LoVo (cell line): ENCODE measurements around the gene MBD3L3.
A peak's percentile ranks its signal among the peaks of the same experiment; 100 is the strongest.
"Not testable (repeated sequence)": the region's sequence is repeated elsewhere in the genome, so short reads cannot be mapped to it uniquely, and the experiment has no call there.

Source experiments
- DNase-seq: peaks from one replicate; pipeline ENCODE4 v3.0.0-alpha.2; 2016; ENCODE audit warnings: low spot score

The MBD3L3 gene

GRCh38 chr19:7058576-7058975 lies at the start of gene MBD3L3:
MBD3L3 (minus strand) TSS chr19:7058676; CDS start chr19:7058605, 71 bp downstream.
- DNase-seq, result not testable (repeated sequence)

GRCh38 chr19:7106711-7107657 lies 48.5 kb upstream of the MBD3L3 start:
- no peak for DNase-seq

GRCh38 chr19:7104747-7105447 lies 46.4 kb upstream of the MBD3L3 start:
- DNase-seq, result no peak

GRCh38 chr19:7101498-7102253 lies 43.2 kb upstream of the MBD3L3 start:
- no peak for DNase-seq

GRCh38 chr19:7099597-7099921 lies 41.1 kb upstream of the MBD3L3 start:
- no peak for DNase-seq

DNA sequence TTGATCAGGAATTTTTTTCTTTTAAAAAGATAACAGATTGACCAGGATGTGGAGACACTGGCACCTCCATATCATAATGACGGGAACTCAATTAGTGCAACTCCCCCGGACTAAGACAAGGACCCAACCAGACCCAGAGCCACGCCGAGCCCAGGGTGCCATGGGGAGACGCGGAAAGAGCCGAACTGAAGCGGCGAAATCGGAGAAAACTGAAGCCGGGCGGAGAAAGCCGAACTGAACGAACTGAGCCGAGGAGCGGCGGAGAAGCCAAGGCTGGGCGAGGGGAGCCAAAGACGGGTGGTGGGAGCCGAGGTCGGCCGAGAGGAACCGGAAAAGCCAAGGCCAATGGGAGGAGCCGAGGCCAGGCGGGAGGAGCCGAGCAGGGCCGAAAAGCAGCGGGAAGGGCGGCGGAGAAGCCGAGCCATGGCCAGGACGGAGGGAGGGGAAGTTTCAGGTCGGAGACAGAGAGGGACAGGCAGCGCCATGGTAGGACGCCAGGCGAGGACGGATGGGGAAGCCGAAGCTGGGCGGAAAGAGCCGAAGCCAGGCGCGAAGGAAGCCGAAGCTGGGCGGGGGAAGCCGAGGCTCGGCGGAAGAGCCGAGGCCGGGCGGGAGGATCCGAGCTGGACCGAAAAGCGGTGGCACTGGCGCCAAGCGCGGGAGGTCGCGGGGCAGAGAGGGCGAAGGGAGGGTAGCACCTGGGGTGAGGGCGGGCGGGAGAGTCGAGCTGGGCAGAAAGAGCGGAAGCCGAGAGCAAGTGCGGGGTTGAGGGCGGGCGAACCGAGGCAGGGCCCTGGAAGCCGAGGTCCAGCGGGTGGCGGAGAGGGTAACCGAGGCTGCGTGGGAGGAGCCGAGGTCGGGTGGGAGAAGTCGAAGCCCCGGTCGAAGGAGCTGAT lies 40.5 kb upstream of the MBD3L3 start:
- DNase-seq, result peak; percentile 93

DNA sequence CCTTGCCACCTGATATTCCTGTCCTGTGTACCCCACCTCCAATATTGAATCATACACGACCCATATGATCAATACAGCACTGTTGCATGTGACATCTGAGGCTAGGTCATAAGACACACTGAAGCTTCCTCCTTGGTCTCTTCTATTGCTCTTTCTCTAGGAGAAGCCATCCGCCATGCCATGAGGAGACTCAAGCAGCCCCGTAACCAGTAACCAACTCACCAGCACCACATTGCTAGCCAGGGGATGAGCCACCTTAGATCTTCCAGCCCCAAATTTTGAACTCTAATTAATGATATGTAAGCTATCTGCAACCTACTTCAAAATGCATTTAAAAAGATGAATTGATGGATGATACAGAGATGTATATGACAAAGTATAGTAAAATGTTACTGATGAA lies 39.6 kb upstream of the MBD3L3 start:
- DNase-seq, result no peak

- no peak for DNase-seq
These were observed 30.5 kb upstream of the MBD3L3 start for GRCh38 chr19:7088999-7089398.

DNA sequence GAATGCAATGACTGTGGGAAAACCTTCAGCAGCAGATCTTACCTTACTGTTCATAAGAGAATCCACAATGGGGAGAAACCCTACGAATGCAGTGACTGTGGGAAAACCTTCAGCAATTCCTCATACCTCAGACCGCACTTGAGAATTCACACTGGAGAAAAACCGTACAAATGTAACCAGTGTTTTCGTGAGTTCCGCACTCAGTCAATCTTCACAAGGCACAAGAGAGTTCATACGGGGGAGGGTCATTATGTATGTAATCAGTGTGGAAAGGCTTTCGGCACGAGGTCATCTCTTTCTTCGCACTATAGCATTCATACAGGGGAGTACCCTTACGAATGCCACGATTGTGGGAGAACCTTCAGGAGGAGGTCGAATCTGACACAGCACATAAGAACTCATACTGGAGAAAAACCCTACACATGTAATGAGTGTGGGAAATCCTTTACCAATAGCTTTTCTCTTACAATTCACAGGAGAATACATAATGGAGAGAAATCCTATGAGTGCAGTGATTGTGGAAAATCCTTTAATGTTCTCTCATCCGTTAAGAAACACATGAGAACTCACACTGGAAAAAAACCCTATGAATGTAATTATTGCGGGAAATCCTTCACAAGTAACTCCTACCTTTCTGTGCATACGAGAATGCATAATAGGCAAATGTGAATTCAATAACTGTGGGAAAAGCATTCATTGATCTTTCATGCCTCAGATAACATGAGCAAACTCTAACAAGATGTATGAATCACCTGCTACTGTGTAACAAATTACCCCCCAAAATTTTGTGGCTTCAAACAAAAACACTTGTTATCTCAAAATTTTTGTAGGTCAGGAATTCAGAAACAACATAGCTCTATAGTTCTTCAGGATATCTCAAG lies 24.8 kb upstream of the MBD3L3 start:
- no peak for DNase-seq

- DNase-seq, result no peak
These were observed 19.5 kb upstream of the MBD3L3 start for GRCh38 chr19:7078008-7078407.

GRCh38 chr19:7076151-7076550 lies 17.7 kb upstream of the MBD3L3 start:
- no peak for DNase-seq

DNA sequence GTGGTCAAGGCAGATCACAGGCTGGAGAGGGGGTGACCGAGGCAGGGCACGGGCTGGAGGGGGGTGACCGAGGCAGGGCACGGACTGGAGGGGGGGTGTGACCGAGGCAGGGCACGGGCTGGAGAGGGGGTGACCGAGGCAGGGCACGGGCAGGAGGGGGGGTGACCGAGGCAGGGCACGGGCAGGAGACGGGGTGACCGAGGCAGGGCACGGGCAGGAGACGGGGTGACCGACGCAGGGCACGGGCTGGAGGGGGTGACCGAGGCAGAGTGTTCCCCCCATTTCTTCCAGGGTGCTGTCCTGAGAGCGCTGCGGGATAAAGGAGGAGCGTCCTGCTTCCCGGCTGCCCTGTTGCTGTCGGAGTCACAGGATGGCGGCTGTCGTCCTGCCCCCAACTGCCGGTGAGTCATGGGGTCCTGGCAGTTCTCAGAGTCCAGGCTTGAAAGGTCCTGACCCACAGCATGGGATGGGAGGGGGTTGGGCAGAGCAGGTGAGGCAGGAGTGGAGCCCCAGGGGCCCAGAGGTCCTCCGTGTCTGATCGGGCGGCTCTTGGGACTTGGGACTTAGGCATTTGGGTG lies 16.3 kb upstream of the MBD3L3 start:
- DNase-seq, result no peak

DNA sequence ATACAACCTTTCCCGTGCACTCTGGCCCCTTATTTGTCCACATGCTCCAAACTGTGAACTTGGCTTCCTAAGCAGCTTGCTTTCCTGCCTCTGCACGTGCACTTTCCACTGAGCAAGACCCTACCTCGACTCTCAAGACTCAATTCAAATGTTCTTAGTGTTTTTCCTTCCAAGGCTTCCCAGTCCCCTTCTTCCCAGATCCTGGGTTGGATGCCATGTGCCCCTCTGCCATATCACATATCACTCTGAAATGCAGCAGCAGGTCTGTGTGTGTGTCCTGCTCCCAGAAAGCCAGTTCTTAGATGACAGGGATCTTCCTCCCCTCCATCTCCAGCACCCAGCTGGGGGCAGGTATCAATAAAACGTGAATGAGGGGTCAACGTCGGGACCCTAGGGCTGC lies 14.1 kb upstream of the MBD3L3 start:
- DNase-seq, result no peak

GRCh38 chr19:7069904-7070226 lies 11.4 kb upstream of the MBD3L3 start:
- no peak for DNase-seq

DNA sequence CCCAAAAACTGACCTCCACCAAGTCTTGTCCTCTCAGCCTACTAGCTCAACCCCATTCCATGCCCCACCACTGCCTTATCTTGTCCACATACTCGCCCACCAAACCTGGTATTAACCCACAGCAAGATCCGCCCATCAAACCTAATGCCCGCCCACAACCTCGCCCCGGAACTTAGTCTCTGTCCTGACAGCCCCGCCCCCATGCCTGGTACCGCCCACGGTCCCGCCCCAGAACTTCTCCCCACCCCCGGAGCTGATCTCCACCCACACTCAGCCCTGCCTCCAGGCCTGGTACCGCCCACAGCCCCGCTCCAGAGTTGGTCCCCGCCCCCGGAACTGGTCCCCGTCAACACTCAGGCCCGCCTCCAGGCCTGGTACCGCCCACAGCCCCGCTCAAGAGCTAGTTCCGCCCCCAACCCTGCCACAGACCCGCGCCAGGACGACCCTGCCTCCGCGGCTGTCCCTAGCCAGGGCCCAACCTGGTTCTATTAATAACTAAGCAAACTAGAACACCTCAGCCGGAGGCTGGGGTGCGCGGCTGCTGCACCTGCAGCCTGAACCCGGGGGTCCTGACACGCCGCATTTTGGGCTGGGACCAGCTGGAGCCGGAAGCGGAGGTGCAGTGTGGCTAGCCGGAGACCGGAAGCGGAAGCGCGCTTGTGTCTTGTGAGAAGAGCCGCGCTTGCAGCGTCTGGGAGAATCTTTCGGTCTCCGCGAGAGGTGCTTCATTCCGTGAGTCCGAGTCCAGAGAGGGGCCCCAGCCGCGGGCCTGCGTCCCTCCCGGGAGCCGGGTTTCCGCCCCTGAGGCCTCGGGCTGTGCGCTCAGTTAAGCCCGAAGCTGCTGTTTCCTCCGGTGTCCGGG lies 10.8 kb upstream of the MBD3L3 start, which contains the start of gene ZNF557:
ZNF557 (plus strand) TSS at position 662 of the 862 bp plus-strand sequence. CDS start 5,372 bp downstream, outside the sequence.
- peak; percentile 95 for DNase-seq

DNA sequence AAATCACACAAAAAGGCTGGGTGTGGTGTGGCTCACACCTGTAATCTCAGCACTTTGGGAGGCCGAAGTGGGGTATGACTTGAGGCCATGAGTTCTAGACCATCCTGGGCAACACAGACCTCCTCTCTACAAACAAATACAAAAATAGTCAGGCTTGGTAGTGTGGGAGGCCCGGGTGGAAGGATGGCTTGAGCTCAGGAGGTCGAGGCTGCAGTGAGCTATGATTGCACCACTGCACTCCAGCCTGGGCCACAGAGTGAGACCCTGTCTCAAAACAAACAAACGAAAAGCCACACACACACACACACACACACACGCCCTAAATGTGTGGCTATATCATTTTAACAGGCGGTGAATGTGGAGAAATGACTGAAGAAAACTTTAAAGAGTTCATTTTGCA lies 10.1 kb upstream of the MBD3L3 start:
- no peak for DNase-seq

- DNase-seq, result no peak
These were observed 9.2 kb upstream of the MBD3L3 start for GRCh38 chr19:7067716-7068115.

GRCh38 chr19:7067122-7067521 lies 8.6 kb upstream of the MBD3L3 start:
- not testable (repeated sequence) for DNase-seq

DNA sequence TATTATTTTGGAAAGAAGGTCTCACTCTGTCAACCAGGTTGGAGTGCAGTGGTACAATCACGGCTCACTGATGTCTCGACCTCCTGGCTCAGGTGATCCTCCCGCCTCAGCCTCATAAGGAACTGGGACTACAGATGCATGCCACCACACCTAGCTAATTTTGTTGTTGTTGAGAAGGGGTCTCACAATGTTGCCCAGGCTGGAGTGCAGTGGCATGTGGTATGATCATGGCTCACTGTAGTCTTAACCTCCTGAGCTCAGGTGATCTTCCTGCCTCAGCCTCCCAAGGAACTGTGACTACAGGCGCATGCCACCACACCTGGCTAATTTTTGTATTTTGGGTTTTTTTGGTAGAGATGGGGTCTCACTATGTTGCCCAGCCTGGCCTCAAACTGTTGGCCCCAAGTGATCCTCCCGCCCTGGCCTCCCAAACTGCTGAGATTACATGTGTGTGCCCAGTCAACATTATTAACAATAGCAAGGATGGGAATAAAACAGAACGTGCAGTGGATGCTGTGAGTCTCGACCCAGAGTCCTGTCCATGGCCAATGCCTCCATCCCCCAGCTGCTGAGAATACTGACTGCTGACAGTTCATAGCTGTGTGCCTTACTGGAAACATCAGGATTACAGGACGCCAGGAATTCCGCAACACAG lies 5.4 kb upstream of the MBD3L3 start:
- no peak for DNase-seq
